IMR-90 (cell line): Measurements from ENCODE around the gene CDK14. TPM values are rescaled to one million over a fixed set of nuclear protein-coding genes. Genes with fewer than 3 reads are reported as not detected.
A peak's percentile ranks its signal among the peaks of the same experiment; 100 is the strongest.

ENCODE experiments used
- ATAC-seq: fragments of 200-7000 bp; cut with Tn5 transposase; 2 replicates; pipeline ENCODE4 v1.9.1; 2020; ENCODE audit warnings: low read depth, mild to moderate bottlenecking, moderate library complexity
- BruUV-seq: library from RNA; stranded (reverse); fragments of 400-500 nt; replicated peaks from 2 replicates; lab custom pipeline; 2021; lab: Mats Ljungman, UMichigan
- CTCF ChIA-PET: fragments of 300-600 bp; formaldehyde crosslinking; extraction: SDS; loops from one replicate; lab custom pipeline; 2021; ENCODE audit warnings: antibody characterized with exemption; lab: Yijun Ruan, JAX
- POLR2A ChIA-PET: fragments of 300-600 bp; sonication (Branson Sonifier 250); formaldehyde crosslinking; loops from one replicate; lab custom pipeline; 2022; ENCODE audit warnings: antibody characterized with exemption; ENCODE audit not compliant: unreplicated experiment; lab: Charles Lee
- DNase-seq: peaks from one replicate; pipeline ENCODE4 v3.0.0; 2013
- H2AFZ ChIP-seq: replicated peaks from 2 replicates; pipeline ENCODE3; 2013; ENCODE audit warnings: low read length, mild to moderate bottlenecking; ENCODE audit not compliant: poor library complexity
- H2AK5ac ChIP-seq: 2 replicates; pipeline ENCODE4 v1.6.1; 2013; ENCODE audit warnings: low read depth, low read length, inconsistent platforms
- H2AK9ac ChIP-seq: replicated peaks from 2 replicates; pipeline ENCODE3; 2013; ENCODE audit warnings: mild to moderate bottlenecking, low read depth, low read length, moderate library complexity; ENCODE audit not compliant: poor library complexity
- H2BK120ac ChIP-seq: 2 replicates; pipeline ENCODE4 v1.6.1; 2013; ENCODE audit warnings: low read depth, low read length, inconsistent platforms
- H2BK15ac ChIP-seq: 3 replicates; pipeline ENCODE4 v1.6.1; 2013; ENCODE audit warnings: low read depth, low read length, inconsistent platforms
- H2BK20ac ChIP-seq: 2 replicates; pipeline ENCODE4 v1.6.1; 2013; ENCODE audit warnings: low read depth, mild to moderate bottlenecking, inconsistent platforms, low read length, moderate library complexity
- H2BK5ac ChIP-seq: 2 replicates; pipeline ENCODE4 v1.6.1; 2013; ENCODE audit warnings: mild to moderate bottlenecking, low read depth, low read length, inconsistent platforms; ENCODE audit not compliant: poor library complexity, severe bottlenecking
- H3K14ac ChIP-seq: replicated peaks from 2 replicates; pipeline ENCODE4 v1.6.1; 2013; ENCODE audit warnings: low read depth, low read length, inconsistent platforms
- H3K18ac ChIP-seq: 2 replicates; pipeline ENCODE4 v1.6.1; 2013; ENCODE audit warnings: low read depth, low read length, control low read depth
- H3K23ac ChIP-seq: 2 replicates; pipeline ENCODE4 v1.6.1; 2013; ENCODE audit warnings: low read depth, low read length, inconsistent platforms
- H3K27ac ChIP-seq: 2 replicates; pipeline ENCODE4 v1.5.1; 2013; ENCODE audit warnings: mild to moderate bottlenecking, control low read depth, low read length; ENCODE audit not compliant: insufficient read depth
- H3K27me3 ChIP-seq: 2 replicates; pipeline ENCODE4 v1.6.1; 2013; ENCODE audit warnings: low read length; ENCODE audit not compliant: control insufficient read depth, insufficient read depth
- H3K36me3 ChIP-seq: 2 replicates; pipeline ENCODE4 v1.6.1; 2013; ENCODE audit warnings: low read length, mixed read lengths; ENCODE audit not compliant: control insufficient read depth, insufficient read depth
- H3K4ac ChIP-seq: 2 replicates; pipeline ENCODE4 v1.6.1; 2013; ENCODE audit warnings: low read depth, low read length, inconsistent platforms
- H3K4me1 ChIP-seq: 2 replicates; pipeline ENCODE4 v1.6.1; 2013; ENCODE audit warnings: low read length, mixed read lengths; ENCODE audit not compliant: control insufficient read depth, insufficient read depth
- H3K4me2 ChIP-seq: 2 replicates; pipeline ENCODE4 v1.6.1; 2013; ENCODE audit warnings: low read depth, mild to moderate bottlenecking, control low read depth, low read length, moderate library complexity
- H3K4me3 ChIP-seq: 2 replicates; pipeline ENCODE4 v1.5.1; 2013; ENCODE audit warnings: low read depth, mild to moderate bottlenecking, control low read depth, low read length, moderate library complexity; ENCODE audit not compliant: insufficient read depth
- H3K56ac ChIP-seq: 2 replicates; pipeline ENCODE4 v1.6.1; 2013; ENCODE audit warnings: low read length, inconsistent platforms; ENCODE audit not compliant: insufficient read depth; ENCODE audit errors: extremely low read depth
- H3K79me1 ChIP-seq, 2 experiments: 2 replicates each; pipeline ENCODE4 v1.6.1; 2013; ENCODE audit warnings: low read length in 2 of 2, inconsistent platforms in 1 of 2, low read depth in 1 of 2
- H3K9ac ChIP-seq: 2 replicates; pipeline ENCODE4 v1.6.1; 2013; ENCODE audit warnings: low read depth, low read length, control low read depth
- H3K9me1 ChIP-seq: 2 replicates; pipeline ENCODE4 v1.6.1; 2013; ENCODE audit warnings: low read length, inconsistent platforms; ENCODE audit not compliant: insufficient read depth
- H3K9me3 ChIP-seq: 2 replicates; pipeline ENCODE4 v1.6.1; 2013; ENCODE audit warnings: low read length; ENCODE audit not compliant: control insufficient read depth, insufficient read depth
- H4K20me1 ChIP-seq: 2 replicates; pipeline ENCODE4 v1.6.1; 2013; ENCODE audit warnings: low read length, inconsistent platforms; ENCODE audit not compliant: insufficient read depth
- H4K5ac ChIP-seq: 2 replicates; pipeline ENCODE4 v1.6.1; 2013; ENCODE audit warnings: mild to moderate bottlenecking, low read depth, low read length, control low read depth
- H4K8ac ChIP-seq, 2 experiments: 2 replicates each; pipeline ENCODE4 v1.6.1; 2013; ENCODE audit warnings: low read depth in 2 of 2, low read length in 2 of 2, control low read depth in 1 of 2, inconsistent platforms in 1 of 2
- H4K91ac ChIP-seq: 2 replicates; pipeline ENCODE4 v1.6.1; 2013; ENCODE audit warnings: low read depth, low read length, inconsistent platforms; ENCODE audit not compliant: insufficient read depth
- BHLHE40 ChIP-seq: fragments of 150-350 bp; IDR thresholded peaks from 2 replicates; pipeline ENCODE4 v1.6.1; 2016; ENCODE audit warnings: mild to moderate bottlenecking, low read depth, low read length
- CEBPB ChIP-seq: IDR thresholded peaks from 2 replicates; pipeline ENCODE4 v1.6.1; 2012; ENCODE audit warnings: low read depth, low read length, improper control_type of control experiment
- CHD1 ChIP-seq: IDR thresholded peaks from 2 replicates; pipeline ENCODE4 v1.6.1; 2012; ENCODE audit warnings: low read depth, low read length, improper control_type of control experiment
- ELK1 ChIP-seq: fragments of 150-350 bp; IDR thresholded peaks from 2 replicates; pipeline ENCODE4 v1.6.1; 2016; ENCODE audit warnings: low read depth, mild to moderate bottlenecking, low read length, moderate library complexity, borderline replicate concordance
- FOS ChIP-seq: fragments of 150-350 bp; IDR thresholded peaks from 2 replicates; pipeline ENCODE4 v1.6.1; 2016; ENCODE audit warnings: low read depth, low read length
- MAFK ChIP-seq: IDR thresholded peaks from 2 replicates; pipeline ENCODE4 v1.6.1; 2012; ENCODE audit warnings: low read depth, low read length, improper control_type of control experiment
- MAZ ChIP-seq: IDR thresholded peaks from 2 replicates; pipeline ENCODE4 v1.6.1; 2012; ENCODE audit warnings: low read depth, mild to moderate bottlenecking, low read length, improper control_type of control experiment, moderate library complexity, borderline replicate concordance
- MXI1 ChIP-seq: IDR thresholded peaks from 2 replicates; pipeline ENCODE4 v1.6.1; 2012; ENCODE audit warnings: low read depth, mild to moderate bottlenecking, low read length, moderate library complexity, borderline replicate concordance
- NFE2L2 ChIP-seq: fragments of 150-350 bp; IDR thresholded peaks from 2 replicates; pipeline ENCODE4 v1.6.1; 2016; ENCODE audit warnings: low read depth, mild to moderate bottlenecking, low read length
- POLR2A ChIP-seq: IDR thresholded peaks from 2 replicates; pipeline ENCODE4 v1.6.1; 2012; ENCODE audit warnings: mild to moderate bottlenecking, low read depth, low read length
- RAD21 ChIP-seq: IDR thresholded peaks from 2 replicates; pipeline ENCODE4 v1.6.1; 2012; ENCODE audit warnings: low read length, improper control_type of control experiment
- RCOR1 ChIP-seq: IDR thresholded peaks from 2 replicates; pipeline ENCODE4 v1.6.1; 2012; ENCODE audit warnings: mild to moderate bottlenecking, low read length, improper control_type of control experiment; ENCODE audit not compliant: insufficient replicate concordance
- RFX5 ChIP-seq: IDR thresholded peaks from 2 replicates; pipeline ENCODE4 v1.8.0; 2012; ENCODE audit warnings: low read depth, mild to moderate bottlenecking, low read length, moderate library complexity
- USF2 ChIP-seq: fragments of 150-350 bp; IDR thresholded peaks from 2 replicates; pipeline ENCODE4 v1.6.1; 2017; ENCODE audit warnings: mild to moderate bottlenecking, antibody characterized with exemption, low read length, low read depth
- WGBS, 2 experiments: methylation state at CpG; one replicate each; pipeline versions ENCODE4 v1.1.5 to v1.1.7; 2013; ENCODE audit warnings: missing lambda C conversion rate in 2 of 2; ENCODE audit not compliant: insufficient read length in 1 of 2; ENCODE audit errors: extremely low coverage in 2 of 2; 5-methylcytosine and 5-hydroxymethylcytosine counted together
- dilution Hi-C: fragments of 300-500 bp; cut with HindIII; formaldehyde crosslinking; loops from one replicate; pipeline ENCODE4 v1.14.3; 2018; ENCODE audit warnings: low sequenced_read_pairs; ENCODE audit not compliant: unreplicated experiment
- in situ Hi-C: fragments of 300-500 bp; cut with MboI; formaldehyde crosslinking; loops from 3 replicates; pipeline ENCODE4 v1.14.3; 2019; ENCODE audit warnings: low sequenced_read_pairs, inconsistent platforms, mixed read lengths
- intact Hi-C: fragments of 100-400 bp; cut with micrococcal nuclease; formaldehyde crosslinking; loops from 2 replicates; pipeline ENCODE4 v1.10.0; 2022
- polyA plus RNA-seq, 3 experiments: library from polyadenylated mRNA; depleted of rRNA; stranded (reverse); fragments of >200 nt; gene quantifications; 2 replicates each; pipeline ENCODE4 v1.2.3, GENCODE V29; 2012; ENCODE audit warnings: low replicate concordance in 1 of 3
- total RNA-seq: library from RNA; depleted of rRNA; stranded (reverse); fragments of >200 nt; gene quantifications from 2 replicates; pipeline ENCODE4 v1.2.3, GENCODE V29; 2012

The CDK14 gene
- total and polyA plus RNA-seq, 2 of the 4 experiments (the other 2 are of a cell fraction) = 10.1 to 29.6 TPM

GRCh38 chr7:90621125-90621746 lies 25.1 kb downstream of the CDK14 start:
- H3K27ac ChIP-seq = no peak overlapping the region
- BruUV-seq = no TSS peak
- peaks cover 20 to 49% of the 10 kb centered on the region in 2 experiments for H3K79me1 ChIP-seq
- no peak overlapping the region for H2BK5ac ChIP-seq
- no peak overlapping the region for H3K18ac ChIP-seq
- no peak overlapping the region for H2AK5ac ChIP-seq
- in situ Hi-C loops (no loop called here), dilution Hi-C loops (no loop called here), intact Hi-C loops (no loop called here)
- no peak overlapping the region for H2BK20ac ChIP-seq
- H3K9me3 ChIP-seq = no peaks in the 10 kb centered on the region
- TF ChIP-seq MAFK (no peak), MAZ (no peak), BHLHE40 (no peak), RCOR1 (no peak), NFE2L2 (no peak), ELK1 (no peak), MXI1 (no peak), USF2 (no peak), RFX5 (no peak), RAD21 (no peak), CEBPB (no peak), POLR2A (no peak), FOS (no peak), CHD1 (no peak)
- WGBS, 2 experiments = no CpG with 5 or more reads among the region's 2 CpGs
- H2AK9ac ChIP-seq = no peak overlapping the region
- H3K4me3 ChIP-seq = no peak overlapping the region
- no peak overlapping the region for H4K91ac ChIP-seq
- H2BK15ac ChIP-seq = no peak overlapping the region
- no peak overlapping the region for H3K56ac ChIP-seq
- no peaks in the 10 kb centered on the region for H3K27me3 ChIP-seq
- no peak overlapping the region for H3K4ac ChIP-seq
- no peak overlapping the region; the same call in 1 of the 2 replicates for H3K14ac ChIP-seq
- H4K20me1 ChIP-seq = no peaks in the 10 kb centered on the region
- no peak overlapping the region for H3K4me2 ChIP-seq
- POLR2A ChIA-PET = no interaction called here
- DNase-seq (no peak), ATAC-seq (no peak)
- H3K36me3 ChIP-seq = no peaks in the 10 kb centered on the region
- no peak overlapping the region for H2AFZ ChIP-seq
- H3K23ac ChIP-seq = peak overlapping the region; percentile 2; the same call in 1 of the 2 replicates
- H2BK120ac ChIP-seq = no peak overlapping the region
- H3K4me1 ChIP-seq = peaks cover 15% of the 10 kb centered on the region
- no peak overlapping the region for H3K9ac ChIP-seq
- H3K9me1 ChIP-seq = peaks cover 7% of the 10 kb centered on the region
- CTCF ChIA-PET = no interaction called here
- H4K8ac ChIP-seq = no peak overlapping the region
- no peak overlapping the region for H4K5ac ChIP-seq
